ENCODE results near the gene BBOX1. TPM values are rescaled to one million over a fixed set of nuclear protein-coding genes. Genes with fewer than 3 reads are reported as not detected.

BBOX1 gene
- polyA plus RNA-seq, 2 of the 4 experiments (the other 2 are of a cell fraction) = not detected

- POLR2A ChIA-PET = no interaction called here
- Histone ChIP-seq H3K4me3 (no peak overlapping the region), H3K27ac (no peak overlapping the region), H3K9me3 (no peaks in the 10 kb centered on the region), H3K4me2 (no peak overlapping the region), H3K4me1 (no peaks in the 10 kb centered on the region)
- TF ChIP-seq MAFK (IDR thresholded peaks at IDR 0.05; ENCODE audit: partially characterized antibody) (peak; percentile 62), MYC (IDR thresholded peaks at IDR 0.05; ENCODE audit: borderline replicate concordance, low read length) (no peak)
- no peak for ATAC-seq
- WGBS (ENCODE audit: missing lambda C conversion rate) = 4% methylated on average over 2 of the region's 2 CpGs
- no peak for DNase-seq (ENCODE audit: low read depth in 1 of 2, low spot score in 1 of 2)
- CTCF ChIA-PET = interaction anchor here (1.0 kb wide), 1 partner anchor 53 kb away, joined by 3 read pairs; no protein-coding TSS in a partner anchor
- no peak for FAIRE-seq
These were observed 54.4 kb downstream of the BBOX1 start for GRCh38 chr11:27095059-27095458.

GRCh38 chr11:27095887-27096286, 55.3 kb downstream of the BBOX1 start:
- TF ChIP-seq JUNB (IDR thresholded peaks at IDR 0.05) (no peak), RARB (CRISPR knock-in tag; IDR thresholded peaks at IDR 0.05) (no peak), JUN (IDR thresholded peaks at IDR 0.05) (no peak), HOXB5 (CRISPR knock-in tag; IDR thresholded peaks at IDR 0.05) (no peak), USF2 (IDR thresholded peaks at IDR 0.05) (no peak), ESRRA (IDR thresholded peaks at IDR 0.05; ENCODE audit: borderline replicate concordance, low read length) (no peak), ZNF302 (CRISPR knock-in tag; IDR thresholded peaks at IDR 0.05) (no peak), BHLHE40 (IDR thresholded peaks at IDR 0.05; ENCODE audit: low read depth, low read length) (no peak), HES2 (IDR thresholded peaks at IDR 0.05) (no peak), RAD21 (conservative IDR thresholded peaks at IDR 0.05 in 1 of 2, IDR thresholded peaks at IDR 0.05 in 1 of 2) (no peak), REST (IDR thresholded peaks at IDR 0.05) (no peak), TP53 (CRISPR knock-in tag; IDR thresholded peaks at IDR 0.05) (no peak), EP300 (IDR thresholded peaks at IDR 0.05) (no peak), POLR2A (IDR thresholded peaks at IDR 0.05; ENCODE audit: low read length) (no peak), PHF8 (IDR thresholded peaks at IDR 0.05; ENCODE audit: borderline replicate concordance, low read depth) (no peak), E2F6 (IDR thresholded peaks at IDR 0.05; ENCODE audit: borderline replicate concordance, low read depth) (no peak), FOSL2 (IDR thresholded peaks at IDR 0.05) (no peak), FOSL2 (CRISPR knock-in tag; IDR thresholded peaks at IDR 0.05) (no peak), KDM1A (IDR thresholded peaks at IDR 0.05; ENCODE audit: low read depth) (no peak), HEYL (CRISPR knock-in tag; IDR thresholded peaks at IDR 0.05) (no peak), CBX8 (IDR thresholded peaks at IDR 0.05) (no peak)
- Histone ChIP-seq H3K4me2 (no peak overlapping the region), H3K27ac (no peak overlapping the region), H3K9me3 (no peaks in the 10 kb centered on the region), H3K4me3 (no peak overlapping the region), H3K4me1 (no peaks in the 10 kb centered on the region)
- ATAC-seq (no peak), FAIRE-seq (no peak), DNase-seq (ENCODE audit: low read depth in 1 of 2, low spot score in 1 of 2) (no peak)
- 0% methylated on average over 1 of the region's 1 CpG for WGBS (ENCODE audit: missing lambda C conversion rate)
- ChIA-PET POLR2A (no interaction called here), CTCF (no interaction called here)
